Inferior parietal cortex (tissue), 1 donor: ENCODE results near the gene S100A16.

ENCODE experiments used
- DNase-seq: peaks from one replicate; pipeline ENCODE4 v3.0.0-alpha.2; 2016; ENCODE audit errors: extremely low spot score

Gene S100A16

GRCh38 chr1:153636312-153636711 lies 23.4 kb upstream of the S100A16 start:
- no peak for DNase-seq

DNA sequence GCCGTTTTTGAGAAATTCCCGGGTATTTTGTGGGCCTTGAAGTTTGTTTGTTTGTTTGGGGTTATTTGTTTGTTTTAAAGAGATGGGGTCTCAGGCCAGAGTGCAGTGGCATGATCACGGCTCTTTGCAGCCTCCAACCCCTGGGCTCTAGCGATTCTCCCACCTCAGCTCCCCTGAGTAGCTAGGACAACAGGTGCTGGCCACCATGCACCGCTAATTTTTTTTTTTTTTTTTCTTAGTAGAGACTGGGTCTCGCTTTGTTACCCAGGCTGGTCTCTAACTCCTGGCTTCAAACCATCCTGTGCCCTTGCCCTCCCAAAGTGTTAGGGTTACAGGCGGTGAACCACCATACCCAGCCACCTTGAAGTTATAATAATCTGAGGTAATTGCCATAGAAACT lies 22.9 kb upstream of the S100A16 start:
- DNase-seq: no peak

GRCh38 chr1:153633754-153634665 lies 21.1 kb upstream of the S100A16 start, which contains the start of gene CHTOP:
Gene CHTOP (plus strand): TSS chr1:153634066. CDS start chr1:153636589, 2,523 bp downstream.
- DNase-seq: peak; percentile 100

- DNase-seq: no peak
Observed at GRCh38 chr1:153633161-153633753, 20.3 kb upstream of the S100A16 start.

GRCh38 chr1:153631047-153632022 lies 18.4 kb upstream of the S100A16 start:
- DNase-seq: no peak

DNA sequence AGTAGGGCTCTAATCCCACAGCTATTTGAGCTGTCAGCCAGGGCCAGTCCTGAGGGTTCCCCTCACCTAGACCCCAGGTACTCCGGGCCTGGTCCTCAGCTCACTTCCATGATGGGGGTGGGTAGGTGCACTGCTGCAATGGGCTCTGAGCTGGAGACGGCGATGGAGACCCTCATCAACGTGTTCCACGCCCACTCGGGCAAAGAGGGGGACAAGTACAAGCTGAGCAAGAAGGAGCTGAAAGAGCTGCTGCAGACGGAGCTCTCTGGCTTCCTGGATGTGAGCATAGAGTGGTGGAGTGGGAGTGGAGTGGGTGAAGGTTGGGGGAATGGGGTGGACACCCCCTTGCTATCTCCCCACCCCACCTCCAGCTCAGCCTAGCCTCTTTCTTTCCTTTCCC lies 17.4 kb upstream of the S100A16 start:
- no peak for DNase-seq

DNA sequence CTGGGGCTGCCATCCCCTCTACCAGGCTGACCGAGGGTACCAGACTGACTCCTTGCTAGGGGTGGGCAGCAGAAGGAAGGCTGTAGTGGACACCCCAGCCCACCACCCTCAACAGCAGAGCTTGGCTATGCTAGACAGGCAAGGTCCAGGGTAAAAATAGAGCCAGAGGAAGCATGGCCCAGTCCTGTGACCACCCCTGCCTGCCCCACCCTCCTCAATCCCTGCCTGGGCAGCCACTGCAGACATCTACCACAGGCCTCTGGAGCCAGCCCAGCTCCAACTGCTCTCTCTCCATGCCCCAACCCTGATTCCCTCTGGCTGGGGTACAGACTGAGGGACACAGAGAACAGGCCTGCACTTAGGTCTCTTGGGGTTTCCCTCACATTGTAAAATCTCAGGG lies 17.0 kb upstream of the S100A16 start:
- DNase-seq: no peak

DNA sequence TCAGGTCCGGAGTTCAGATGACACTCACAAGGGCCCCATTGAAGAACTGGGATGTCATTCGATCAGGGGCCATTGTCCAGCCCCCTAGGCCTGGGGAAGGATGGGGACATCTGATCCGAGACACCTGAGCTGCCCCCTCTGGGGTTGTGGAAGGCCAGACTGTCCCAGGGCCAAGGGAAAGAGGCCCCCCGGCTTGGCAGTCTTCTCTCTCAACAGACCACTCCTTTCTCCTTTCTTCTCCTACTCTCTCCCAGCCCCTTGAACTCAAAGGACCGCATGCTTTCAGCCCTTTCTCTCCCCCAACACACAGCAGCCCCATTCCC lies 16.4 kb upstream of the S100A16 start:
- no peak for DNase-seq

DNA sequence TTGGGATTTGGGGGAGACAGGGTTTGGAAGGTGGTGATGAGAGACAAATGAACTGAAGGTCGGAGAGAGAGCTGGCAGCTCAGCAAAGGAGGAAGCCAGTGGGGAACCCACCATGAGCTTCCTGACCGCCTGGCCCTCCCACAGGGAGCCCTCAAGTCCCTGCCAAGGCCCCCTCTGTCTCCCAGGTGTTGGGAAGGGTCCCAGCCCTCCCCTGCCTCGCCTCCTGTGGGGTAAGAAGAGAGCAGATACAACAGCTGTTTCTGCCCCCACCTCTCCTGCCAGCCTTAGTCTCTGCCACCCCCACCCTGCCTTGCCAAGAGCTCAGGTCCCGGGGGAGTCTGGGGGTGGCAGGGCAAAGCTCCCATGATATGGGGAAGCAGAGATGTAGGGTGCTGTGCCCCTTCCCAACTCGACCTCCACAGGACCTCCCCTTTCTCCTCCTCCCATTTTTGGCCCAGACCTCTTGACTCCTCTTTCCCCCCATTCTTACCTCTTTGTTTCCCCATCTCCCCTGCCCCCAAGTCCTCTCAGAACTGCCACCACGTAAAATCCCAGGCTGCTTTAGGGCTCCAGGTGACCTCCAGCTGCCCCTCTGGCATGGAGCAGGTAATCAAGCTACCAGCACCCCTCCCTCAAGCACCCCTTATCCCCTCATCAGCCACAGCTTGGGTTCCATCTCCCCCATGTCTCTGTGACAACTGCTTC lies 15.9 kb upstream of the S100A16 start:
- no peak for DNase-seq

- DNase-seq: peak; percentile 65
Observed at GRCh38 chr1:153627715-153628626, 15.0 kb upstream of the S100A16 start, which contains the start of gene S100A1. Gene S100A1 (plus strand): TSS chr1:153628434. CDS start chr1:153630522, 2,088 bp downstream.

DNA sequence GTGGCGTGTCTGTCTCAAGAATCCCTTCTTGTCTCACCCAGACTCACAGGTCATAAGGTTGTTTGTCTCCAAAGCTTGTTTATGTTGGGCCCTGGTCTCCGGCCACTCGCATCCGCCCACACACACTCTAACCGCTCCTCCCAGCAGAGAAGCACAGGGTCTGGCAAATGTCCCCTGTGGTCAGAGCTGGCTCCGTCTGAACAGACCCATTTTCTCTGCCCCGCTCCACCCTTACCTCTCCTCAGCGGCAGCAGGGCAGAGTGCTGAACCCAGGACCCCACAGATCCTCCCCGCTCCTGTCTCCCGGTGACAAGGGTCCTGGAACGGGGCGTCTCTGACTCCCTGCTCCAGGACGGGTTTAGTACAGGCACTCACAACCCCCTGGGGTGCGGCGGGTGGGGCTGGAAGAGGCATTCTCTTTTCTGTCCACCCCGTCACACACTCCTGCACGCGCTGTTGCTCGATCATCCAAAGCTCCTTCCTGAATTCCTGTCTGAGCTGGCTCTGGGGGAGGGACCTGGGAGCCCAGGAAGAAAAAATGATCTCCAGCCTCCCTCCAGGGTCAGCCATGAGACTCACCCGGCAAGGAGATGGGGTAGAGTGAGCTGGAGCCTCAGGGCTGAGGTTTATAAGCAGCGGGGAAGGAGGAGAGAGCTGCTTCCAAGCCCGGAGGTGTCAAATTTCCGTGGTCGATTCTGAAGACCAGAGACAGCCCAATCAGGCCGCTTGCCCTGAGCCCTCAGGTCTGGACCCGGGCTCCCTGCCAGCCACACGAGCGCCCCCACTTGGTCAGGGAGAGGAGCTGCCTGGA lies 14.2 kb upstream of the S100A16 start, which contains the start of gene S100A13:
Gene S100A13 (minus strand): TSS at position 602 of the 811 bp plus-strand sequence. CDS start 1,033 bp downstream, outside the sequence.
- peak; percentile 71 for DNase-seq

- DNase-seq: no peak
Observed at GRCh38 chr1:153626477-153626903, 13.6 kb upstream of the S100A16 start.

DNA sequence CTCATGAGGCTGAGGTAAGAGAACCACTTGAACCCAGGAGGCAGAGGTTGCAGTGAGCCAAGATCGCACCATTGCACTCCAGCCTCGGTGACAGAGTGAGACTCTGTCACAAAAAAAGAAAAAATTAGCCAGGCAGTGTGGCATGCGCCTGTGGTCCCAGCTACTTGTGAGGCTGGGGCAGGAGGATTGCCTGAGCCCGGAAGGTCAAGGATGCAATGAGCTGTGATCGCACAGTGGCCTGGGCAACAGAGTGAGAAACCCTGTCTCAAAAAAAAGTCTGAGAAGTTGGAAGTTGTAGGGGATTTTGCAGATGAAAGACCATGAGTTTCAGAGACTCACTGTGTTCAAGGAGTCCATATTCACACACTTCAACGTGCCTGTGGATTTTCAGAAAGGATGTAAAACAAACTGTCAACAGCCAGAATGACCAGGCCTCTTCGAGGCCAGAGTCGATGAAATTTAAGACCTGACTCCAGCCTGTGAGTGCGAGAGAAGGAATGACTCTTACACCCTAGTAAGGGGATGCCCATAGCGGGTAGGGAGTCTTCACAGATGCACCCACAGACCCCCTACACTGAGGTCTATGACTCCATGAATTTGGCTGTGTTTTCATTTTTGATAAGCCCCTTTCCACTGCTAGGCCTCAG lies 12.2 kb upstream of the S100A16 start:
- no peak for DNase-seq

DNA sequence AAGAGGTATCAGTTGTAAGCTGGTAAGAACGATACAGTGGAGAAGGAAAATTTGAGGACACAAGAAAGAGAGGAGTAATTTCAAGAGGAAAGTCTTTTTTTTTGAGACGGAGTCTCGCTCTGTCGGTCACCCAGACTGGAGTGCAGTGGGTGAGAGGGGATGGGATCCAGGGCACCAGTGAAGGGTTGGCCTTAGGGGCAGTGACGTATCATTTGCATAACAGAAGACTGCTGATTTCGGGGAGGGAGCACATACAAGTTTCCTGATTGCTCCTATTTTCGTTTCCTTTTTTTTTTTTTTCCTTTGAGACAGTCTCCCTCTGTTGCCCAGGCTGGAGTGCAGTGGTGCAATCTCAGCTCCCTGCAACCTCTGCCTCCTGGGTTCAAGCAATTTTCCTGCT lies 10.2 kb upstream of the S100A16 start:
- DNase-seq: no peak

GRCh38 chr1:153619171-153619570 lies 6.2 kb upstream of the S100A16 start:
- DNase-seq: no peak

DNA sequence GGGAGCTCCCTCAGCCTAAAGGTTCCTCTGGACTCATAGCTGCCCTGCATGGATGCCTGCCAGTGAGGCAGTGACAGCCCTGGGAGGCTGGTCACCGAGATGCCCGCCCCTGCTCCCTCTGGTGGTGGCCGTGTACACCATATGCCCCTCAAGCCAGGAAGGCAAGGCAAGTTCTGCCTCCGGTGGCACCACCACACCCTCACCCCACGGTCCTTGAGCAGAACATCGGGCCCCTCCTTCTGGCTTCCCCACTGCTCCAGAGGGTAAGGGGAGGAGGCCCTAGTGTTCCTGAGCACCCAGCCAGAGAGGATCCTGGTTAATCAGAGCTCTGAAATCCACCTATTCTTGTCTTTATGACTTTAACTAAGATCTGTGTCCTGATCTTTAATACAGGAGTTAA lies 4.7 kb upstream of the S100A16 start:
- DNase-seq: no peak

DNA sequence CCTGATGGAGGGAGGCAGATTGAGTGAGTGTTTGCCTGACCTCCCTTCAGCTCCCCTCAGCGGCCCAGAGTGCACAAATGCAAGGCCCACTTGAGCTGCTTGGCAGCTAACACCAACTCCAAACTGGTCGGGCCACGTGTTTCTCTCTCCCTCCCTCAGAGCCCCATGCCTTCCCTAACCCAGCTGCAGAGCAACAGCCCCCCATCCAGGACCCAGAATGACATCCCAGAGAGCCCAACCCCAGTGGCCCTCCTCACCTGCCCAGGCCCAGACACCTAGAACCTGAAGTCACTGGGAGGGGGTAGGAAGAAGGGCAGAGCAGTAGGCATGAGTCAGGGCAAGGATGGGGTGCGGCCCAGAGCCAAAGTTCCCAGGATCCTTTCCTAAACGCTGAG lies 4.0 kb upstream of the S100A16 start:
- DNase-seq: no peak

DNA sequence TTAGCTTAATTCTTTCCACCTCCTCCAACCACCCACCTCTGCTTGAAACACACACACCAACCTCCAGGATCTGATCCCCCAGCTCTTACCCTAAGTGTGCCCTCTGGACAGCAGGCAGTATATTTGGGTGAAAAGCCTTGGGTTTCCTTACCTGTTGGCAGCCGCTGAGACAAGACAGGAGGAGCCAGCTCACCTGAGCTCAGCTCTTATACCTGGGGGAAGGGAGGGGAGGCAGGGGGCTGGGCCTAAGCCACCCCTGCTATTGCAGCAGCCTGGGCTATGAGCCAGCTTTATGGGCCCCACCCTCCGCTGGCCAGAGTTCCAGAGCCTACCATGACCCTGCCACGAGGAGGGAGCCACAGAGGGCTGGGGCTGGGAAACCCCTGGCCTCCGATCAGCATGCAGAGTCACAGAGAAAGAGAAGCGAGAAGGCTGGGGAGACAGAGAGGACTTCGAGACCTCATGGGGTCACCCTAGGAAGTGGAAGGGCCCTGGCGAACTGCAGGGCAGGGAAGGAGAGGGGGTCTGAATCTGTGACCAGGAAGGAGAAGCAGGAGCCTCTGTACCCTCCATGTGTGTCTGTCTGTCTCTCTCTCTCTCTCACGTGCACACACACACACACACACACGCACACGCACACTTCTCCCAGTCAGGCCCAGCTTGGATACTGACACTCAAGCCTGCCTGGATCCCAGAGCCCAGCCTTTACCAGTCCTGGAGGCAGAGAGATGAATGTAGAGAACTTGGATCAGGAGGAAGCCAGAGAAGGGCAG lies 3.4 kb upstream of the S100A16 start, which contains the start of gene S100A14:
Gene S100A14 (minus strand): TSS at position 182 of the 773 bp plus-strand sequence. CDS start 467 bp downstream, outside the sequence.
- DNase-seq: no peak
